Testis (tissue), 2 donors: ENCODE measurements around the gene PTPRT.

Experiments
- POLR2A ChIP-seq: fragments of 450-650 bp; IDR thresholded peaks from one replicate; pipeline ENCODE4 v1.6.1; 2017; ENCODE audit warnings: antibody characterized with exemption, mild to moderate bottlenecking, moderate library complexity
- TF ChIP-seq, protein P1 (sequence below), 3 experiments: fragments of 450-650 bp in 2 of 3; fragments of 200-600 bp in 1 of 3; sonication (generic) in 1 of 3; IDR thresholded peaks; one replicate each; pipeline ENCODE4 v1.5.1; 2016 to 2019; ENCODE audit warnings: antibody characterized with exemption in 3 of 3, mild to moderate bottlenecking in 2 of 3, moderate library complexity in 1 of 3

DNA sequence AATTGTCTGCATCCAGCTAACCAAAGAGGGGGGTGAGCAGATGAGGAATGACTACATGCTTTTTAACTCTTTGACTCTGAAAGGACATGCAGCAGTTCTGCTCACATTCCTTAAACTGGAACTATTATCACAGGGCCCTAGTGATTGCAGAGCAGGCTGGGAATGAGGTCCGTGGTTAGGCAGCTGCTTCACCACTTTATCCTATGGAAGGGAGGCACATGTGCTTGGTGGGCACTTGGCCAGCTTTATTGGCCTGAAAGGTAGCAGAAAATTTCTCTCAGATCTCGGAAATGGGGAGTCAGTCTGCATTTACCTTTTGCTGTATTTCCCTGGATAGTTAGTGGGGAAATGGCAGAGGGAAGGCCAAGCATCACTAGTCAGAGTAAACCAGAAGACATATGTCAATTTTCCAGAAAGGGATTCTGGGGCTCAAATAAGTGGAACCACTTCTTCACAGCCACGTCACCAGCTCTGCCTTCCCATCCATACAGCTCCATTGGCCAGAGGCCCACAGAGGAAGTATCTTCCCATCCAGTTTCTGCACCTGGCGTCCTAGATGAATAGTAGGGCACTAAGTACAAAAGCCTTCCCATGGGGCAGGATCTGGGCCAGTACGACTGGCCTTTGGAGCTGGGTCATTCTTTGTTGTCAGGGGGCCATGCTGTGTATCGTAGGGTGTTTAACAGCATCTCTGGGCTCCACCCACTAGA, 444.8 kb downstream of the PTPRT start:
- TF ChIP-seq, protein P1, sequence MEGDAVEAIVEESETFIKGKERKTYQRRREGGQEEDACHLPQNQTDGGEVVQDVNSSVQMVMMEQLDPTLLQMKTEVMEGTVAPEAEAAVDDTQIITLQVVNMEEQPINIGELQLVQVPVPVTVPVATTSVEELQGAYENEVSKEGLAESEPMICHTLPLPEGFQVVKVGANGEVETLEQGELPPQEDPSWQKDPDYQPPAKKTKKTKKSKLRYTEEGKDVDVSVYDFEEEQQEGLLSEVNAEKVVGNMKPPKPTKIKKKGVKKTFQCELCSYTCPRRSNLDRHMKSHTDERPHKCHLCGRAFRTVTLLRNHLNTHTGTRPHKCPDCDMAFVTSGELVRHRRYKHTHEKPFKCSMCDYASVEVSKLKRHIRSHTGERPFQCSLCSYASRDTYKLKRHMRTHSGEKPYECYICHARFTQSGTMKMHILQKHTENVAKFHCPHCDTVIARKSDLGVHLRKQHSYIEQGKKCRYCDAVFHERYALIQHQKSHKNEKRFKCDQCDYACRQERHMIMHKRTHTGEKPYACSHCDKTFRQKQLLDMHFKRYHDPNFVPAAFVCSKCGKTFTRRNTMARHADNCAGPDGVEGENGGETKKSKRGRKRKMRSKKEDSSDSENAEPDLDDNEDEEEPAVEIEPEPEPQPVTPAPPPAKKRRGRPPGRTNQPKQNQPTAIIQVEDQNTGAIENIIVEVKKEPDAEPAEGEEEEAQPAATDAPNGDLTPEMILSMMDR (IDR thresholded peaks at IDR 0.05): no peak
- no peak for TF ChIP-seq POLR2A
